A673 (cell line): Measurements from ENCODE around the gene PAXX. TPM values are rescaled to one million over a fixed set of nuclear protein-coding genes. Genes with fewer than 3 reads are reported as not detected.

ENCODE experiments used
- BruUV-seq: library from RNA; stranded (reverse); fragments of 400-500 nt; replicated peaks from 2 replicates; lab custom pipeline; 2021; lab: Mats Ljungman, UMichigan
- CTCF ChIA-PET: fragments of 300-600 bp; sonication (Branson Sonifier 250); formaldehyde crosslinking; loops from one replicate; lab custom pipeline; 2022; ENCODE audit warnings: antibody characterized with exemption; lab: Charles Lee
- POLR2A ChIA-PET: fragments of 300-600 bp; sonication (Branson Sonifier 250); formaldehyde crosslinking; loops from one replicate; lab custom pipeline; 2022; ENCODE audit warnings: antibody characterized with exemption; ENCODE audit not compliant: low non-redundant PET; lab: Charles Lee
- DNase-seq: peaks from one replicate; pipeline ENCODE4 v3.0.0-alpha.2; 2015; ENCODE audit warnings: low spot score
- H3K27ac ChIP-seq: fragments of 200-600 bp; sonication (generic); 2 replicates; pipeline ENCODE4 v1.5.1; 2016; ENCODE audit warnings: mixed run types, low read depth, mild to moderate bottlenecking, mixed read lengths, antibody characterized with exemption, low read length; ENCODE audit not compliant: poor library complexity, severe bottlenecking
- H3K27me3 ChIP-seq: fragments of 200-600 bp; sonication (generic); replicated peaks from 2 replicates; pipeline ENCODE4 v1.6.1; 2017; ENCODE audit warnings: mixed run types, low read depth, mild to moderate bottlenecking, mixed read lengths, antibody characterized with exemption, low read length; ENCODE audit not compliant: insufficient read depth, poor library complexity
- H3K36me3 ChIP-seq: fragments of 200-600 bp; sonication (generic); 2 replicates; pipeline ENCODE4 v1.6.1; 2016; ENCODE audit warnings: mixed run types, mild to moderate bottlenecking, mixed read lengths, antibody characterized with exemption, low read length; ENCODE audit not compliant: insufficient read depth, poor library complexity, severe bottlenecking
- H3K4me1 ChIP-seq: fragments of 200-600 bp; sonication (generic); 2 replicates; pipeline ENCODE4 v1.6.1; 2017; ENCODE audit warnings: mixed run types, mild to moderate bottlenecking, mixed read lengths, antibody characterized with exemption, low read length; ENCODE audit not compliant: insufficient read depth, poor library complexity, severe bottlenecking
- H3K4me3 ChIP-seq: fragments of 200-600 bp; sonication (generic); 2 replicates; pipeline ENCODE4 v1.5.1; 2016; ENCODE audit warnings: low read depth, mixed run types, mild to moderate bottlenecking, mixed read lengths, low read length; ENCODE audit not compliant: poor library complexity, severe bottlenecking
- H3K9me3 ChIP-seq: fragments of 200-600 bp; sonication (generic); 2 replicates; pipeline ENCODE4 v1.6.1; 2016; ENCODE audit warnings: mixed run types, low read depth, mild to moderate bottlenecking, mixed read lengths, antibody characterized with exemption, low read length; ENCODE audit not compliant: poor library complexity, severe bottlenecking
- EZH2 ChIP-seq: fragments of 200-600 bp; sonication (generic); IDR thresholded peaks from 2 replicates; pipeline ENCODE4 v1.6.1; 2017; ENCODE audit warnings: borderline replicate concordance, low read depth, mild to moderate bottlenecking, mixed read lengths, antibody characterized with exemption, low read length; ENCODE audit not compliant: poor library complexity, severe bottlenecking
- intact Hi-C: fragments of 100-400 bp; cut with micrococcal nuclease; formaldehyde crosslinking; loops from one replicate; pipeline ENCODE4 v1.10.0; 2022; ENCODE audit not compliant: unreplicated experiment
- total RNA-seq: library from RNA; stranded (reverse); gene quantifications from 2 replicates; pipeline ENCODE4 v1.2.3, GENCODE V29; 2021
- TF ChIP-seq, protein P1 (sequence below): fragments of 300-800, 200-600 bp; sonication (generic); conservative IDR thresholded peaks from 2 replicates; pipeline ENCODE4 v1.5.1; 2017; ENCODE audit warnings: low read depth, mild to moderate bottlenecking, antibody characterized with exemption, low read length, moderate library complexity, mixed read lengths

Gene PAXX
- total RNA-seq, 1 experiment from 2014 or later: 91.5 TPM

DNA sequence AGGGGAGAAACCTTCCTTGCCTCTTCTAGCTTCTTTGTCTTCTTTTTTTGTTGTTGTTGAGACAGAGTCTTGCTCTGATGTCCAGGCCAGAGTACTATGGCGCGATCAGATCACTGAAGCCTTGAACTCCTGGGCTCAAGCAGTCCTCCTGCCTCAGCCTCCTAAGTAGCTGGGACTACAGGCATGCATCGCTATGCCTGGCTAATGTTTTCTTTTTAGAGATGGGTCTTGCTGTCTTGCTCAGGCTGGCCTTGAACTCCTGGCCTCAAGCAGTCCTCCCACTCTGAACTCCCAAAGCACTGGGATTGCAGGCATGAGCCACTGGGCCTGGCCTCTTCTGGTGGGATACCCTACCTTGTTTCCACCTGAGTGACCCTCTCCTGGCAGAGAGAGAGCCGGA lies 3.4 kb upstream of the PAXX start:
- ChIA-PET CTCF (no interaction called here), POLR2A (no interaction called here)

DNA sequence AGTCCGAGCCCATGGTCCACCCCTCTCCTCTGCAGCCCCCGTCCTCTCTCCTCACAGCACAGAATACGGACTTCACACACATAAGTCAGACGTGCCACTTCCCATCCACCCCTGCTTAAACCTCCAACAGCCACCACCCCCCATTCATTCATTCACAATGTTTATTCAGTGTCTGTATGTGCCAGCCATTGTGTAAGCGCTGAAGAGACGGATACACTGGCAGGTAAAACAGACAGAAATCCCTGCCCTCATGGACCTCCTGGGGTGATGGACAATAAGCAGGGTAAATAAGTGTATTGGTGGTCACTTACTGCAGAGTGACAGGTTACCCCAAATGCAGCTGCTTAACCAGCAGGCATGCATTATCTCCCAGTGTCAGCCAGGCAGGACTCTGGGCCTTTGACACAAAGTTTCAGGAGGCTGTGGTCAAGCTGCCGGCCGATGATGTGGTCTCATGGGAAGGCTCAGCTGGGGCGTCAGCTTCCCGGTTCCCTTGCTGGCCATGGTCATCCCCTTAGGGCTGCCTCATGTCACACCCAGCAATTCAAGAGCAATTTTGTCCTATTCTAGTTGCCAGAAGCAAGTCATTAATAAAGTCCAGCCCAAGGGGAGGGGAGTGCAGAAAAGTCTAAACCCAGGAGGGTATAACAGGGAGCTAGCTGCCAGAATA lies 1.8 kb upstream of the PAXX start:
- Histone ChIP-seq H3K9me3 (no peaks in the 10 kb centered on the region), H3K27me3 (no peaks in the 10 kb centered on the region), H3K4me1 (peaks cover 13% of the 10 kb centered on the region), H3K36me3 (peaks cover 7% of the 10 kb centered on the region), H3K27ac (no peak overlapping the region), H3K4me3 (no peak overlapping the region)
- TF ChIP-seq EZH2: no peak
- TF ChIP-seq, protein P1, sequence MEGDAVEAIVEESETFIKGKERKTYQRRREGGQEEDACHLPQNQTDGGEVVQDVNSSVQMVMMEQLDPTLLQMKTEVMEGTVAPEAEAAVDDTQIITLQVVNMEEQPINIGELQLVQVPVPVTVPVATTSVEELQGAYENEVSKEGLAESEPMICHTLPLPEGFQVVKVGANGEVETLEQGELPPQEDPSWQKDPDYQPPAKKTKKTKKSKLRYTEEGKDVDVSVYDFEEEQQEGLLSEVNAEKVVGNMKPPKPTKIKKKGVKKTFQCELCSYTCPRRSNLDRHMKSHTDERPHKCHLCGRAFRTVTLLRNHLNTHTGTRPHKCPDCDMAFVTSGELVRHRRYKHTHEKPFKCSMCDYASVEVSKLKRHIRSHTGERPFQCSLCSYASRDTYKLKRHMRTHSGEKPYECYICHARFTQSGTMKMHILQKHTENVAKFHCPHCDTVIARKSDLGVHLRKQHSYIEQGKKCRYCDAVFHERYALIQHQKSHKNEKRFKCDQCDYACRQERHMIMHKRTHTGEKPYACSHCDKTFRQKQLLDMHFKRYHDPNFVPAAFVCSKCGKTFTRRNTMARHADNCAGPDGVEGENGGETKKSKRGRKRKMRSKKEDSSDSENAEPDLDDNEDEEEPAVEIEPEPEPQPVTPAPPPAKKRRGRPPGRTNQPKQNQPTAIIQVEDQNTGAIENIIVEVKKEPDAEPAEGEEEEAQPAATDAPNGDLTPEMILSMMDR: no peak
- intact Hi-C loops: no loop called here
- DNase-seq: no peak
- BruUV-seq: no TSS peak
- CTCF ChIA-PET: no interaction called here
- POLR2A ChIA-PET: no interaction called here

More for the DNA sequence above, 3.4 kb upstream of the PAXX start:
- intact Hi-C loops: no loop called here
- H3K27me3 ChIP-seq: no peaks in the 10 kb centered on the region
- no peak for TF ChIP-seq EZH2
- TF ChIP-seq, protein P1: no peak
- H3K9me3 ChIP-seq: no peaks in the 10 kb centered on the region
- H3K36me3 ChIP-seq: peaks cover 6% of the 10 kb centered on the region
- BruUV-seq: no TSS peak
- no peak for DNase-seq
- H3K4me1 ChIP-seq: peaks cover 11% of the 10 kb centered on the region
- H3K4me3 ChIP-seq: no peak overlapping the region
- H3K27ac ChIP-seq: no peak overlapping the region

DNA sequence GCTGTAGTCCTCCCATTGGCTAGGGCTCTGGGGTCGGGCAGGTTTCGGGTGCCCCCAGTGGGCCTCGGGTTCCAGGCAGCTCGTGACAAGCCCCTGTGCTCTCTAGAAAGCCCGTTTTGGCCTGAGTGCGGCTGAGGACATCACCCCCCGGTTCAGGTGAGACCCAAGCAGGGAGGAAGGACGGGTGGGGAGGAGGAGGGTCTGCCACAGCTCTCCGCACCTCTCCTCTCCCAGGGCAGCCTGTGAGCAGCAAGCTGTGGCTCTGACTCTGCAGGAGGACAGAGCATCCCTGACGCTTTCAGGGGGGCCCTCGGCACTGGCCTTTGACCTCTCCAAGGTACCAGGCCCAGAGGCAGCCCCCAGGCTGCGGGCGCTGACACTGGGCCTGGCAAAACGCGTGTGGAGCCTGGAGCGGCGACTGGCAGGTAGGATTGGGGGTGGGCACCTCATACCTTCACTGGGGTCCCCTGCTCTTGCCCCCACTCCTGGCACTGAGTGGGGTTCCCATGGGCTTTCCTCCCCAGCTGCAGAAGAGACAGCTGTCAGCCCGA lies 672 bp downstream of the PAXX start:
- no TSS peak for BruUV-seq
- H3K36me3 ChIP-seq: peaks cover 7% of the 10 kb centered on the region
- peak overlapping the region; percentile 75 for H3K4me3 ChIP-seq
- no peaks in the 10 kb centered on the region for H3K9me3 ChIP-seq
- no peak for TF ChIP-seq EZH2
- TF ChIP-seq, protein P1: no peak
- peak overlapping the region; percentile 88 for H3K27ac ChIP-seq
- intact Hi-C loops: no loop called here
- H3K4me1 ChIP-seq: peaks cover 26% of the 10 kb centered on the region
- ChIA-PET POLR2A (no interaction called here), CTCF (interaction anchor here (0.6 kb wide), 1 partner anchor 232 kb away, joined by 3 read pairs; no protein-coding TSS in a partner anchor)
- DNase-seq: no peak
- H3K27me3 ChIP-seq: no peaks in the 10 kb centered on the region
